CD4-positive, alpha-beta T cell treated with Interleukin-6 at 100 ng/mL for 8 hours (primary cell): ENCODE measurements around the gene PKN2.
A peak's percentile ranks its signal among the peaks of the same experiment; 100 is the strongest.
"Not testable (repeated sequence)": the region's sequence is repeated elsewhere in the genome, so short reads cannot be mapped to it uniquely, and the experiment has no call there.

ENCODE experiments used
- DNase-seq: peaks from one replicate; pipeline ENCODE4 v3.0.0-alpha.2; 2020; ENCODE audit warnings: mixed read lengths, low spot score

PKN2 gene

DNA sequence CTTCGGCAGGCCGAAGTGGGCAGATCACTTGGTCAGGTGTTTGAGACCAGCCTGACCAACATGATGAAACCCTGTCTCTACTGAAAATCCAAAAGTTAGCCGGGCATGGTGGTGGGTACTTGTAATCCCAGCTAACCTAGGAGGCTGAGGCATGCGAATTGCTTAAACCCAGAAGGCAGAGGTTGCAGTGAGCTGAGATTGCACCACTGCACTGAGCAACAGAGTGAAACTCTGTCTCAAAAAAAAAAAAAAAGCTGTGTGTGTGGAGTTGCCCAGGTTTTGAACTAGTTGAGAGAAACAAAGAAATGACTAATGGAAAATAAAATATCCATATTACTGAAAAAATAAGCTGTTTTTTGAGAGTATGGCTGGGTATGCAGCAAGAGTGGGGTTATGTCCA lies 107.1 kb downstream of the PKN2 start:
- DNase-seq = no peak

DNA sequence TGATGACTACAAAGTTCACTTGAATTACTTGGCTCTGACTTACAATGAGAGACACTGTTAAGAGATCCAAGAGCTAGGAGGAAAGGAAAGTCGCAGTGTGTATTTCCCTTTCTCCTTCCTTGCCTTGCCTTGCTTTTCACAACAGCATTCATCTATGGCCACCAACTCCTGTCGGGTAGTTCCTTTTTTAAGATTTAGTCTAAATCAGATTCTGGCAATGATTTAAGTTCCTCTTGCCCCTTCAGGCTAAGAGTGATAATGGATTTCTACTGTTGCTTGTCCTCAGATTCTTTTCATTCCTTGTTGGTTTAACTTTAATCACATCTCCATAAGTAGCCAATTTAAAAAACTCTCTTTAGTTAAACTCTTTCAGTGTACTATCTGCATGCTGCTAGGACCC lies 115.4 kb downstream of the PKN2 start:
- no peak for DNase-seq

DNA sequence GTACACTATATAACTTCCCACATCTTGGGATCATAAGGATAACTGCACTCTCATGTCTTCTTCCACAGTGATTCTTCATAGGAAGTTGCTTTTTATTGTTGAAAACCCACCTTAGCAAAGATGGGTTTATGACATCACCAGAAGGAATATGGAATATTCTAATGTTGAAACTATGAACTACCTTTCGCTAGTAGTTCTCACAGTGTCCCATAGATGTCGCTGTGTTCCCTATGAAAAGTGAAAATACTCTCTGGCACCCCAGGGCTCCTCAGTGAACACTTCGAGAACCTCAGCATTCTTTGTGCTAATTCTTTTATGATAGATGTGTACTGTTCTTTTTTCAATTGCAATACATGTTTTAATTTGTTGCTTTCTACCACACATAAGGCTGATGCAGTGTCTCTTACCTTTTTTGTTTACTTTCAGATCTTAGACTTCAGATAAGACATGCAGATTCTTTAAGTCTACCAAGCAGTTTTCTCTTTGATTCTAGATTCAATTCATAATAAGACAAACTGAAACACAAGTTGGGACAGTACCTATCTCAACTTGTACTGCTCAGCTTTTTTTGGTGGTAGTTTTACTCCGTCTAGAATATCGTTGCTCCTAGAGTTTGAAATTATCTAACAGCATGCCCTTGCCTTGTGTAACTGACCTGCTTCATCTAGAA lies 116.4 kb downstream of the PKN2 start:
- peak; percentile 30 for DNase-seq

DNA sequence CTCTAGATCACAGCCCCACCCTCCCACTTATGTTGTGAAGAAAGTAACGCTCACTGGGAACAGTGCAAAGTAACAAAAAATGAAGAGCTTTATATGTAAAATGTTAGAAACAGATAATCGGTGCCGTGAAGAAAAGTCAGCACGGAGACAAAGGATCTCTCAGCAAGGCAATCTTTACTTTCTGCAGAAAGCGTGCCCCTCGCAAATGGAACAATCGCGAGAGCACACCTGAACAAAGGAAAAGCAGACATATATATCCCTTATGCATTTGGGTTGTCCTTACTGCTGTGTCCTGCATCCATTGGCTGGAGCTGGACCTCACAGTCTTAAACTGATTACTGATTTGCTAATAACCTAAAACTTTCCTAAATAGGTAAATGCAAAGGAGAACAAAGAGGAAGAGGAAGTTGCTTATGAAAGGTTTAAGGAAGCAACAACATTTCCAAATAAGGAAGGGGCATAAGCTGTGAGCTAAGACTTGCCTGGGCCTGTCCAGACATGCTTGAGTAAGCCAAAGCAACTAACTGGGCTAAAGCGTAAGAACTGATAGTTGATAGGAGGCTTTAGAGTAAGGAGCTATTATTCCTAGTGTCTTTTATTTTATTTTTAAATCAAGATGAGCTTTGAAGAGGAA lies 117.6 kb downstream of the PKN2 start:
- DNase-seq = no peak

DNA sequence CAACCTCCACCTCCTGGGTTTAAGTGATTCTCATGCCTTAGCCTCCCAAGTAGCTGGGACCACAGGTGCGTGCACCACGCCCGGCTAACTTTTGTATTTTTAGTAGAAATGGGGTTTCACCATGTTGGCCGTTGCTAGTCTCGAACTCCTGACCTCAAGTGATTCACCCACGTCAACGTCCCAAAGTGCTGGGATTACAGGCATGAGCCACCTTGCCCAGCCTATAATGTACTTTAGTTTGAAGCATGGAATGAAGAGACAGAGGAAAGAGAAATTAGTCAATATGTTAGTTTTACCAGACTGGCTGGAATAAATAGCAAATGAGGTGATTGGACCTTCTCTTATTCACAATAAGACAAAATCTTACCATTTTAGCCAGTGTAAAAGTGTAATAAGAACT lies 118.3 kb downstream of the PKN2 start:
- DNase-seq = no peak

DNA sequence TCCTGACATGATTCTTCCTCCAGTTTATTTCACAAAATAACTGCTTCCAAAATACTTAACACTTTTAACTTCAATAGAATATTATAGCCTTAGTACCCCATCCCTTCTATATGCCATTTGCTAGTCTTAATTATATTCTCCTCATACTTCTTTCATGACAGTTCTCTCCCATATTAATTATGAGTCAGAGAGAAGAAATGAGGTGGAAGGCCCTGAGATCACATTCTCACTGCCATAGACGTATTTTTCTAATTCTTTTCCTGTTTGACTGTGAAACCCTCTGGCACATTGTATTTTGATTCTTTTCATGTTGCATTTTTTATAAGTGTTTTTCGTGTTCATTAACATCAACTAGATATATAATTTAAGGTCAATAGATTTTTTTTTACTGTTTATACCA lies 118.9 kb downstream of the PKN2 start:
- DNase-seq = no peak

DNA sequence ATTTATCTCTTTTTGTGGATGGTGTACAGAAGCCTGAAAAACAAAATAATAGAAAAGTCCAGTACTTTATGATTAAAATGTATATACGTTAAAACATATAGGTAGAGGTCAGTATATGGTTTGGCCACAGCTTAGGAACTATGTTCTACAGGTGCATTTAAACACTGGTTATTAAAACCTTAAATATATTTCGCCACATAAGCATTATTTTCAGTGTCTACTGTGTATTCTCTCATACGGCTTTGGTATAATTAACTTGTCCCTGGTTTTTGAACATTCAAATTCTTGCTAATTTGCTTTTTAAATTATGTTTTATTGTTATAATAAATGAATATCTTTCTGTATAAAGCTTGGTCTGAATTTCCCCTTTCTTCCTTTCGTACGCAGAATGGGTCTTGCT lies 119.4 kb downstream of the PKN2 start:
- DNase-seq = no peak

DNA sequence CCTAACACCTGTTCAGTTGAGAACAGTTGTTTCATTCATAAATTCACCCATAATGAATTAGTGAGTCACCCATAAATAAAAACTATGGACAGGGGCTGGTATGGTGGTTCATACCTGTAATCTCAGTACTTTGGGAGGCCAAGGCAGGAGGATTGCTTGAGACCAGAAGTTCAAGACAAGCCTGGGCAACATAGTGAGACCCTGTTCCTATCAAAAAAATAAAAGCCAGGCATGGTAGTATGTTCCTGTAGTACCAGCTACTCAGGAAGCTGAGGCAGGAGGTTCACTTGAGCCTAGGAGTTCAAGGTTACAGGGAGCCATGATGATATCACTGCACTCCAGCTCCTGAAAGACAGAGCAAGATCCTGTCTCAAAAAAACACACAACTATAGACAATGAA lies 128.3 kb downstream of the PKN2 start:
- DNase-seq = no peak

DNA sequence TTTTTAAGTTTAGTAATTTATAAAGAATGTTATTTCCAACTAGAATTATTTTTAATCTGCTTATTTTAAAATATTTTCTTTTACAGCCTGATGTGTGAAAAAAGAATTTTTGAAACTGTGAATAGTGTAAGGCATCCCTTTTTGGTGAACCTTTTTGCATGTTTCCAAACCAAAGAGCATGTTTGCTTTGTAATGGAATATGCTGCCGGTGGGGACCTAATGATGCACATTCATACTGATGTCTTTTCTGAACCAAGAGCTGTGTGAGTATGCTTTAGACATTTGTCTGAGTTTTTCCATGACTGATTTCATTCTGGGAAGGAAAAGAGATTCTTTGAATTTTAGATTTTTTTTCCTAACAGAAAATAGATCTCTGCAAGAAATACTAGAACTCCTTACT lies 129.4 kb downstream of the PKN2 start:
- DNase-seq = no peak

DNA sequence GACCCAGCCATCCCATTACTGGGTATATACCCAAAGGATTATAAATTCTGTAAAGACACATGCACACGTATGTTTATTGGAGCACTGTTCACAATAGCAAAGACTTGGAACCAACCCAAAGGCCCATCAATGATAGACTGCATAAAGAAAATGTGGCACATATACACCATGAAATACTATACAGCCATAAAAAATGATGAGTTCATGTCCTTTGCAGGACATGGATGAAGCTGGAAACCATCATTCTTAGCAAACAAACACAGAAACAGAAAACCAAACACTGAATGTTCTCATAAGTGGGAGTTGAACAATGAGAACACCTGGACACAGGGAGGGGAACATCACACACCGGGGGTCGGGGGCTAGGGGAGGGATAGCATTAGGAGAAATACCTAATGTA lies 135.6 kb downstream of the PKN2 start:
- not testable (repeated sequence) for DNase-seq

DNA sequence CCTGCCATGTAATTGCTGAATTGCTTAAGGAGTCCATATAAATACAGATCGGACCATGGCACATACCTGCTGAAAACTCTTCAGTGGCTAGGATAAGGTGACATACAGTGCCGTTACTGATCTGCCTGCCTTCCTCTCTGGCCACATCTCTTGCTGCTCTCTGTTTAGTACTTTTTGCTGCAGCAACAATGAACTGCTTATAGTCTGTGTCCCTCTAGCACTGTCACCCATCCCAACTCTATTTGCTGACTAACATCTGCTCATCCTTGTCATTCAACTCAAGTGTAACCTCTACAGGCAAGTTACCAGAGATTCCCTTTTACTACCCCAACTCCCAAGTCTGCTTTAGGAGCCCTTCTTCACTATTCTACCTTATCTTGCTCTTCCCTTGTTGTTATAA lies 141.6 kb downstream of the PKN2 start:
- DNase-seq = no peak

DNA sequence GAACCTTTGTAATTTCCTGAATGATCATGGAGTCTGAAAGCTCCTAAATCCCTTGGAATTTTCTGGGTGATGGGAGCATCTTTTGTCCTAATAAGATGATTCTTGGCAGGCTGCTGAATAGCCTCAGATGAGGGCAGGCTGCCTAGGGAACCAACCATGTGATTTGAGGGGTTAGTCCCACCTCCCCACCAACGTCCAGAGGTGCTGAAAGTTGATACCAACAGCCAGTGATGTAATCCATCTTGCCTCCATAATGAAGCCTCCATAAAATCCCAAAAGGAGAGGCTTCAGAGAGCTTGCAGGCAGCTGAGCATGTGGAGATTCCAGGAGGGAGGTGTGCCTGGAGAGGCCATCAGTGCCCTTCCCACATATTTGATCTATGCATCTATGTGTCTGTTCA lies 163.6 kb downstream of the PKN2 start:
- DNase-seq = no peak

DNA sequence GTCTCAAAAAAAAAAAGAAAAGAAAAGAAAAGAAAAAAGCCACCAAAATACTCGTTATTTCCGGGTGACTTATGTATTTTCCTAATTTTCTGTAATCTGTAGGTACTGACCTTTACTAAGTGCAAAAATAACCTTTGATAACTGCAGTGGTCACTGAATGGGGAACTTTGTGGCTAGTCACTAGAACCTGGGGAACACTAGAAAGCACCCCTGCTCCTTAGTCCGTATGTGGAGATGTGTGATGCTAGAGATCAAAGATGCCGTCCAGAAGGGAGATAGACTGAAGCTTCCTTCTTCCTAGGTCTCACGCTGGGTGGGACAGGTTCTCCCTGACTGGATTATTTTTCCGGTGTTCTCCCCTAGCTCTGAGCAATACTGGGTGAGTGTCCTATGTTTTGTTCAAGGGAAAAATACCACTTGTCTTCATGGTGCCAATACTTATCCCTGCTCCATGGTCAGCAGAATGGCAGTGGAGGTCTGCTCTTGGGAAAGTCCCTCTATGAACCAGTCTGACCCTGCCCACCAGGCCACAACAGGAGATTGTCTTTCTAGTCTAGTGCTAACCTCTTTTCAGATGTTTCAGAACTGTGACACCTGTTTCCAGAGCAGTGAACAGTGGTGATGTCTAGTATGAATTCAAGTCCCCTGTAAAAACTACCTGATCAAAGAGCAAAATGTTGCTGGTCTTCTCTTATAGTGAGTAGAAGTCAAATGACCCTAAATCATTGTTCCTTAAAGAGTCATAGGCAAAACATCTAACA lies 167.4 kb downstream of the PKN2 start:
- no peak for DNase-seq

DNA sequence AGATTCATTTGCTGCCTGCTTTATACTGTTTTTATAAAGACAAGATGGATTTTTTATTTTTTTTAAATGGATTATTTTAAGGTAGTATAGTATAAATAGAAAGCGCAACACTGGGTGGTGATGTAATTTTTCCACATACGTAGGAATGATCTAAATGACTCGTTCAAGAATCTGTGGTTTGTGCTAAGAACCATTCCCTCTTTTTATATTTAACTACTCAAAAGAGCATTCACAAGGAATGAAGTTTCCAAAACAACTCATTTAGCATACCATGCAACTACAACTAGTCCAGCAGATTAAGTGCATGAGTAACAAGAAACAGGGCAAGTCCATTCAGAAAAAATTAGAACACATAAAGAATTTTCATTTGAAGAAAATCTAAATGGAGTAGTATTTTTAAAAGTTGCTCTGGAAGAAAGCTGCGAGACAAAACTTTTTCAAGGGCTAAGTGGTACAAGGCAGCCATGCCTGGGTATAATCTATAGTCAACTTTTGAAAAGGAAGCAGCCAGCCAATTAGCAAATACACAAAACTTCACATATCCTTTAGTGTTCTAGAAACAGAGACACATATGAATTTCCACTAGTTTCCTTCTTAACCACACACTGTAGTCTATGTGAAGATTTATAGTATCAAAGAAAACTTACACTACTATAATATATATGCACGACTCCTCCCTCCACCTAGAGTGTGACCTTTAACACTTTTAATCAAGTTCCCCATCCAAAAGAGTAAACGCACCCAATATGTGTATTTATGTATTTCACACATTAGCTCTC lies 183.9 kb downstream of the PKN2 start:
- DNase-seq = no peak

DNA sequence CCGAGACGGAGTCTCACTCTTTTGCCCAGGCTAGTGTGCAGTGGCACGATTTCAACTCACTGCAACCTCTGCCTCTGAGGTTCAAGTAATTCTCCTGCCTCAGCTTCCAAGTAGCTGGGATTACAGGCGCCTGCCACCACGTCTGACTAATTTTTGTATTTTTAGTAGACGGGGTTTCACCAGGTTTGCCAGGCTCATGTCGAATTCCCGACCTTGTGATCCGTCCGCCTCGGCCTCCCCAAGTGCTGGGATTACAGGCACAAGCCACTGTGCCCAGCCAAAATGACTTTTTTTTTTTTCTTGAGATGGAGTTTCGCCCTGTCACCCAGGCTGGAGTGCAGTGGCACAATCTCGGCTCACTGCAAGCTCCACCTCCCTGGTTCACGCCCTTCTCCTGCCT lies 185.6 kb downstream of the PKN2 start:
- not testable (repeated sequence) for DNase-seq

DNA sequence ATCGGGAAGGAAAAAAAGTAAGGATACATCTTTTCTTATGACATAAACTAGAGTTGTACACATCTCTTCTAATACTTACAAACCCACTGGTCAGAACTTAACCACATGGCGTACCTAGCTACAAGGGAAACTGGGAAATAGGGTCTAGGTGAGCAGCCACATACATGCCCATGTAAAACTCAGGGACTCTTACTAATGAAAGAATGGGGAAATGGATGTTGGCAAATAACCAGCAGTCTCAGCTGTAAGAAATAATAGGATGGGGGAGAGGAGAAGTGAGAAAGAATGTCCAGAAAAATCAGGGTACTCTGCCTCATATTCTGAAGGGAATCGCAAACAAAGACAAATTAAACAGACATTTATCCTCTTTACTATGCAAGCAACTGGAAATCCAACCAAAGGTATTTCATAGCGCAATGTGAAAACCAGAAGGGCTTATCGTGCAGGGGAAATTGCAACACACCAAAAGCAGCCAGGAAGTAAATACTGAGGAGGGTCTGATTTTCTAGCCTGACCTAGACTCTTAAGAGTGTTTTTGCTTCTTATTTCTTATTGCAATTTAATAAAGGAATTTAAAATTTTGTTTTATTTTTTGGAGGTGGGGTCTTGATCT lies 189.8 kb downstream of the PKN2 start:
- no peak for DNase-seq

DNA sequence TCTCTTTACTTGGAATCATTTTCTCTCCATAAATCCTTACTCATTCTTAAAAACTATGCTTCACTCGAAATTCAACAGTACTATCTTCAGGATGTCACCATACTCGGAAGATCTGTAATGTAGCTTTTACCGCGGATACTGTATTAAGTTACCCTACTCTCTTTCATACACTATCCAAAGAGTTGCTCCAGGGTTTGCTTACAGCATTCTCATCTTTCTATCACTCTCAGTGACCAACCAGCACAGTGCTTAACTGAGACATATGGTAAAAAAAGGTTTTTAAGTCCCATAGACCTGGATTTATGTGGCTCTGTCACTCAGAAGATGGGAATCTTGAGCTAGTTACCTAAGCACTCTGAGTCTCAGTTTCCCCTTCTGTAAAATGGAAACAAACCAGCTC lies 191.5 kb downstream of the PKN2 start:
- no peak for DNase-seq

DNA sequence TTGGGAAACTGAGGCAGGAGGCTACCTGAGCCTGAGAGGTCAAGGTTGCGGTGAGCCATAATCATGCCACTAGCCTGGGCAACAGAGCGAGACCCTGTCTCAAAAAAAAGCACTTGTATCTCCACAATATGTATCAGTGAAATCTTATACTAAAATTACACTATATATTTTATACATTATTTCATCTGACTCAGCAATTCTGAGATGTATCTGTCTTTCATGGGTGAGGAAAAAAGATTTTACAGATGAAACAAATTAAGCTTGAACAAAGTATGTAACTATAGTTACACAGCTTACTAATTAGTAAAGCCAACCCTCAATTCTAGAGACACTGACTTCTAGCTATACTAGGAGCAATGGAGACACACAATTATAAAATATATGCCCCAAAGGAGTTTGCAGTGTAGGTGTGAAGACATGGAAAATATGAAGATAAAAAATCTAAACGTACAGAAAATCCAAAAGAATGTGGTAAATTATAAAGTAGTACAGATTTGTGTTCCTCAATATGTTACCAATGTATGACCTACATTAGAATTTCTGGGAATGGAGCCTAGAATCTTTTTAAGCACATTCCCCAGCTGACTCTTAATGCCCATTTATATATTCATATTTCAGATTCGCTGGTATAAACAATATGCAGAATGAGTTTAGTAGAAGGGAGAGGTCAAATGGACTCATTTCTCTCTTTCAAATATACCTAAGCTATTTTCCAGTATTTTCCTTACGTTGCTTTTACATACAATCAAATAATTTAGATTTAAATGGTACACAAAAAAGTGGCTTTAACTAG lies 192.7 kb downstream of the PKN2 start:
- no peak for DNase-seq

DNA sequence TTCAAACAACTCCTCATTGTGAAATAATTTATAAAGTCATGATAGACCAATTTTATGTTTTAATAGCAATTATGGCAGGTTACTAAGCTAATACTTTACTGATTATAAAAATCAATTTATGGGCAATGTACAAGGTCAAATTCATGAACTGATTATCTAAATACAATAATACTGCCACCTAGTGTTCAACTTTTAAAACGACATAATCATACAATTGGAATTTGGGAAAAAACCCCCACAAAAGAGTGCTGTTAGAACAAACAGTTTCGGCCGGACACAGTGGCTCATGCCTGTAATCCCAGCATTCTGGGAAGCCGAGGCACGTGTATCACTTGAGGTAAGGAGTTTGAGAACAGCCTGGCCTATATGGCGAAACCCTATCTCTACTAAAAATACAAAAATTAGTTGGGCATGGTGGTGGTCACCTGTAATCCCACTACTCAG lies 193.3 kb downstream of the PKN2 start:
- DNase-seq = no peak

DNA sequence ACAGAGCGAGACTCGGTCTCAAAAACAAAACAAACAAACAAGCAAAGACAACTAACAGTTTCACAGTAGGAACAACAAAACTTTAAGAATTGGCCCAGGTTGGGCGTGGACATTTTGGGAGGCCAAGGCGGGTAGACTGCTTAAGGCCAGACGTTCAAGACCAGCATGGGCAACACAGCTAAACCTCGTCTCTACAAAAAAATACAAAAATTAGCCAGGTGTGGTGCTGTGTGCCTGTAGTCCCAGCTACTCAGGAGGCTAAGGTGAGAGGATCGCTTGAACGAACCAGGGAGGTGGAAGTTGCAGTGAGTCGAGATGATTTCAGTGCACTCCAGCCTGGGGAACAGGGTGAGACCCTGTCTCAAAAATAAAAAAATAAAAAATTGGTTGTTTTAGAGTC lies 193.8 kb downstream of the PKN2 start:
- no peak for DNase-seq

DNA sequence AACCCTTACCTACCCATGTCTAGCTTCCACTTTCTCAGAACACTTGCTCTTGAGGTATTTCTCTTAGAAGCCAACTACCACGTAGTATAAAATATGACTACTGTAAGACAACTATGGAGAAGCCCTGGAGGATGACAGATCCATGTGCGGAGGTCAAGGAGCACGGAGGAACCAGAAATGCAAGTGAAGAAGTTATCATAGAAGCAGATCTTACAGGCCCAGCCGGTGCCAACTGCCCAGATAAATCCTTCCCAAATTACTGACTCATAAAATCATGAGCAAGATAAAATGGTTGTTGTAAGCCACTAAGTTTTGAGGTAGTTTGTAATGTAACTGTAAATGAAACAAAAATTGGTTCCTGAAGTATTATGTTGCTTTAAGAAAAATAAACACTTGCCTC lies 194.7 kb downstream of the PKN2 start:
- DNase-seq = no peak
